Gastroesophageal sphincter (tissue), 4 donors: ENCODE measurements around the gene GSTA1. TPM values are rescaled to one million over a fixed set of nuclear protein-coding genes. Genes with fewer than 3 reads are reported as not detected.

Experiments used
- ATAC-seq: fragments of 150-250 bp; one replicate; pipeline ENCODE4 v1.9.1; 2016; ENCODE audit warnings: mild to moderate bottlenecking, moderate library complexity
- H3K27ac ChIP-seq, 4 donors: fragments of 200-600 bp; sonication (generic) in 3 of 4; 1 replicate in 3 of 4; 2 replicates in 1 of 4; pipeline ENCODE4 v1.5.1; 2016 to 2019
- H3K27me3 ChIP-seq: fragments of 200-600 bp; sonication (generic); one replicate; pipeline ENCODE4 v1.5.1; 2019
- H3K36me3 ChIP-seq, 2 donors: fragments of 200-600 bp; sonication (generic); one replicate each; pipeline ENCODE4 v1.5.1; 2019; ENCODE audit warnings: control low read depth in 1 of 2
- H3K4me1 ChIP-seq, 3 donors: fragments of 200-600 bp; sonication (generic); 1 replicate in 2 of 3; 2 replicates in 1 of 3; pipeline ENCODE4 v1.5.1; 2016 to 2019; ENCODE audit warnings: control low read depth in 2 of 3
- H3K4me3 ChIP-seq, 2 donors: fragments of 200-600 bp; sonication (generic); one replicate each; pipeline ENCODE4 v1.5.1; 2019; ENCODE audit warnings: mild to moderate bottlenecking in 1 of 2, moderate library complexity in 1 of 2
- H3K9me3 ChIP-seq, 3 donors: fragments of 200-600 bp; sonication (generic); one replicate each; pipeline ENCODE4 v1.5.1; 2017 to 2019; ENCODE audit warnings: control low read depth in 2 of 3
- EP300 ChIP-seq: sonication (generic); formaldehyde crosslinking; IDR thresholded peaks from one replicate; pipeline ENCODE4 v1.6.1; 2017; ENCODE audit warnings: antibody characterized with exemption, mild to moderate bottlenecking
- POLR2A ChIP-seq, 2 donors: fragments of 450-650 bp; IDR thresholded peaks; one replicate each; pipeline ENCODE4 v1.6.1; 2017; ENCODE audit warnings: antibody characterized with exemption in 2 of 2, mild to moderate bottlenecking in 2 of 2, moderate library complexity in 1 of 2
- POLR2AphosphoS5 ChIP-seq: sonication (generic); formaldehyde crosslinking; IDR thresholded peaks from one replicate; pipeline ENCODE4 v1.6.1; 2017; ENCODE audit warnings: antibody characterized with exemption
- WGBS, 2 donors: methylation state at CpG; one replicate each; pipeline ENCODE4 v1.1.5; 2018; ENCODE audit warnings: low coverage in 1 of 2; 5-methylcytosine and 5-hydroxymethylcytosine counted together
- total RNA-seq, 4 donors: library from RNA; depleted of rRNA; stranded (reverse); fragments of >200 nt; gene quantifications; one replicate each; pipeline ENCODE4 v1.1.0, GENCODE V29; 2016
- TF ChIP-seq, protein P1 (sequence below), 4 experiments: fragments of 200-600 bp in 2 of 4; fragments of 450-650 bp in 2 of 4; sonication (generic) in 1 of 4; IDR thresholded peaks; one replicate each; pipeline ENCODE4 v1.5.1; 2017 to 2019; ENCODE audit warnings: antibody characterized with exemption in 4 of 4, mild to moderate bottlenecking in 2 of 4, moderate library complexity in 2 of 4

Gene GSTA1
- total RNA-seq, 4 donors from 2014 or later = not detected

DNA sequence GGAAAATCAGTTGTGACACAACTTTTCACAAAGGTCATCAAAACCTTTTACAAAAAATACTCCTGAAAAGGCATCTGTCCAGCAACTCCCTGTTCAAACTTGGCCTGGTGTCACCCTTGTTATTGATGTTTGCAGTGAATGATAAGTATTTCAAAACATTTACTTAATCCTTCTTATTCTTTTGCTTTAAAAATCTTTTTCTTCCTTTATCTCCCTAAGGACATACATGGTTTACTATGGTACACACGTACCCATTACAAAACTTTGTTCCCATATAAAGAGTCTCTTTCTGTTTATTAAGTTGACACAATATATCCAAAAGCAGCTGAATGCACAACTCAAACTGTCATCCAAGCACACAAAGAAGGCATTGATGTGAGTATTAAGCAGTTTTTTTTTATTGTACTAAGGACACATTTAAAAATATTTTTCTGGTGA lies 57.8 kb downstream of the GSTA1 start:
- ATAC-seq = no peak
- no peaks in the 10 kb centered on the region for H3K4me1 ChIP-seq
- 43 to 83% methylated on average over 1 of the region's 1 CpG for WGBS, 2 donors
- no peak overlapping the region for H3K4me3 ChIP-seq
- H3K27me3 ChIP-seq = no peaks in the 10 kb centered on the region
- H3K9me3 ChIP-seq = peaks cover 0 to 12% (median 0%) of the 10 kb centered on the region in 3 donors
- TF ChIP-seq POLR2A (IDR thresholded peaks at IDR 0.05) (no peak), POLR2AphosphoS5 (no peak), EP300 (no peak)
- TF ChIP-seq, protein P1, sequence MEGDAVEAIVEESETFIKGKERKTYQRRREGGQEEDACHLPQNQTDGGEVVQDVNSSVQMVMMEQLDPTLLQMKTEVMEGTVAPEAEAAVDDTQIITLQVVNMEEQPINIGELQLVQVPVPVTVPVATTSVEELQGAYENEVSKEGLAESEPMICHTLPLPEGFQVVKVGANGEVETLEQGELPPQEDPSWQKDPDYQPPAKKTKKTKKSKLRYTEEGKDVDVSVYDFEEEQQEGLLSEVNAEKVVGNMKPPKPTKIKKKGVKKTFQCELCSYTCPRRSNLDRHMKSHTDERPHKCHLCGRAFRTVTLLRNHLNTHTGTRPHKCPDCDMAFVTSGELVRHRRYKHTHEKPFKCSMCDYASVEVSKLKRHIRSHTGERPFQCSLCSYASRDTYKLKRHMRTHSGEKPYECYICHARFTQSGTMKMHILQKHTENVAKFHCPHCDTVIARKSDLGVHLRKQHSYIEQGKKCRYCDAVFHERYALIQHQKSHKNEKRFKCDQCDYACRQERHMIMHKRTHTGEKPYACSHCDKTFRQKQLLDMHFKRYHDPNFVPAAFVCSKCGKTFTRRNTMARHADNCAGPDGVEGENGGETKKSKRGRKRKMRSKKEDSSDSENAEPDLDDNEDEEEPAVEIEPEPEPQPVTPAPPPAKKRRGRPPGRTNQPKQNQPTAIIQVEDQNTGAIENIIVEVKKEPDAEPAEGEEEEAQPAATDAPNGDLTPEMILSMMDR (IDR thresholded peaks at IDR 0.05) = no peak
- H3K27ac ChIP-seq = no peak overlapping the region
- no peaks in the 10 kb centered on the region for H3K36me3 ChIP-seq

DNA sequence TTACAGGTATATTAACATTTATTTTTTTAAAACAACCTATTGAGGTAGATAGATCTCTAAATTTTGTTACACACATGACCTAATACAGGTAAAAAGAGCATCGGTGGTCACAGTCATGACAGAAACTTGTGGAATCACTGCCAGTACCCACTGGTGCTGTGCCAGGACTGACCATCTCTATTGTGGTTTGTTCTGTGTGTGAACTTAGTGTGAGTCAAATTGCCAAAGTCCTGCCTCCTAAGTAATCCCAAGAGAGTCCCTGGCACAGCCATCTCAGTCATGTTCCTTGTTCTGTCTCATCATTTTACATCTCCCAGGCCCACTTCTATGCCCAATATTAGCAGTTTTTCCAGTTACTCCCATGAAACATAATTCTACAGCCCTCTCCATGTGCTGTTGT lies 61.7 kb downstream of the GSTA1 start:
- no peaks in the 10 kb centered on the region for H3K27me3 ChIP-seq
- H3K4me3 ChIP-seq = no peak overlapping the region
- TF ChIP-seq, protein P1 (IDR thresholded peaks at IDR 0.05) = no peak
- TF ChIP-seq POLR2AphosphoS5 (no peak), EP300 (no peak), POLR2A (IDR thresholded peaks at IDR 0.05) (no peak)
- no peaks in the 10 kb centered on the region for H3K36me3 ChIP-seq
- H3K4me1 ChIP-seq = no peaks in the 10 kb centered on the region
- H3K27ac ChIP-seq = no peak overlapping the region
- no peak for ATAC-seq
- peaks cover 0 to 19% (median 0%) of the 10 kb centered on the region in 3 donors for H3K9me3 ChIP-seq
- 100% methylated on average over 1 of the region's 1 CpG for WGBS, 2 donors

Other genes starting within 250 kb of the GSTA1 start
- gene TRAM2, start 226.8 kb downstream of the GSTA1 start, total RNA-seq = 10 to 100 TPM; 16.7 to 34.2 (median 25.0) TPM
- gene TMEM14A, start 132.7 kb downstream of the GSTA1 start, total RNA-seq = 10 to 100 TPM; 23.1 to 32.4 (median 26.9) TPM
- gene GSTA2, start 40.3 kb downstream of the GSTA1 start, total RNA-seq = 1 to 10 TPM in 1 of 4 donors, not detected in 3; 1.4 TPM
- gene GSTA5, start 37.0 kb upstream of the GSTA1 start, total RNA-seq = not detected
- not detected for gene GSTA3, start 105.9 kb upstream of the GSTA1 start, total RNA-seq
- 10 to 100 TPM; 19.3 to 40.4 (median 26.9) TPM for gene GSTA4, start 191.5 kb upstream of the GSTA1 start, total RNA-seq